Neural crest cell (in vitro differentiated cells): ENCODE measurements around the gene NXPE3. TPM values are rescaled to one million over a fixed set of nuclear protein-coding genes. Genes with fewer than 3 reads are reported as not detected.
"Not testable (repeated sequence)": the region's sequence is repeated elsewhere in the genome, so short reads cannot be mapped to it uniquely, and the experiment has no call there.

Source experiments
- DNase-seq: peaks from one replicate; pipeline ENCODE4 v3.0.0; 2021; ENCODE audit warnings: low read depth, mixed read lengths, low spot score
- H3K27ac Mint-ChIP-seq: one replicate; pipeline ENCODE4 v1.8.0; 2021; ENCODE audit warnings: mild to moderate bottlenecking, mixed read lengths; ENCODE audit not compliant: unreplicated experiment
- H3K27me3 Mint-ChIP-seq: 2 replicates; pipeline ENCODE4 v1.8.0; 2021; ENCODE audit warnings: low read depth, mild to moderate bottlenecking, mixed read lengths
- H3K36me3 Mint-ChIP-seq: 2 replicates; pipeline ENCODE4 v1.8.0; 2021; ENCODE audit warnings: low read depth, mild to moderate bottlenecking, mixed read lengths
- H3K4me1 Mint-ChIP-seq: 2 replicates; pipeline ENCODE4 v1.8.0; 2021; ENCODE audit warnings: mixed read lengths
- H3K4me3 Mint-ChIP-seq: one replicate; pipeline ENCODE4 v1.8.0; 2021; ENCODE audit warnings: mild to moderate bottlenecking, mixed read lengths
- H3K9me3 Mint-ChIP-seq: 2 replicates; pipeline ENCODE4 v1.8.0; 2021; ENCODE audit warnings: mixed read lengths
- total RNA-seq: library from RNA; stranded (reverse); gene quantifications from 2 replicates; pipeline ENCODE4 v1.2.1, GENCODE V29; 2021
- TF ChIP-seq, protein P1 (sequence below): fragments of 200-600 bp; sonication (generic); conservative IDR thresholded peaks from 2 replicates; pipeline ENCODE4 v1.5.0; 2021; ENCODE audit warnings: antibody characterized with exemption, mild to moderate bottlenecking

The NXPE3 gene
- total RNA-seq, 1 donor from 2014 or later = 23.0 TPM

- Mint-ChIP-seq H3K4me3 (no peak overlapping the region), H3K9me3 (peaks cover 5% of the 10 kb centered on the region), H3K27me3 (no peaks in the 10 kb centered on the region), H3K27ac (no peak overlapping the region), H3K4me1 (no peaks in the 10 kb centered on the region), H3K36me3 (peaks cover 45% of the 10 kb centered on the region)
- TF ChIP-seq, protein P1, sequence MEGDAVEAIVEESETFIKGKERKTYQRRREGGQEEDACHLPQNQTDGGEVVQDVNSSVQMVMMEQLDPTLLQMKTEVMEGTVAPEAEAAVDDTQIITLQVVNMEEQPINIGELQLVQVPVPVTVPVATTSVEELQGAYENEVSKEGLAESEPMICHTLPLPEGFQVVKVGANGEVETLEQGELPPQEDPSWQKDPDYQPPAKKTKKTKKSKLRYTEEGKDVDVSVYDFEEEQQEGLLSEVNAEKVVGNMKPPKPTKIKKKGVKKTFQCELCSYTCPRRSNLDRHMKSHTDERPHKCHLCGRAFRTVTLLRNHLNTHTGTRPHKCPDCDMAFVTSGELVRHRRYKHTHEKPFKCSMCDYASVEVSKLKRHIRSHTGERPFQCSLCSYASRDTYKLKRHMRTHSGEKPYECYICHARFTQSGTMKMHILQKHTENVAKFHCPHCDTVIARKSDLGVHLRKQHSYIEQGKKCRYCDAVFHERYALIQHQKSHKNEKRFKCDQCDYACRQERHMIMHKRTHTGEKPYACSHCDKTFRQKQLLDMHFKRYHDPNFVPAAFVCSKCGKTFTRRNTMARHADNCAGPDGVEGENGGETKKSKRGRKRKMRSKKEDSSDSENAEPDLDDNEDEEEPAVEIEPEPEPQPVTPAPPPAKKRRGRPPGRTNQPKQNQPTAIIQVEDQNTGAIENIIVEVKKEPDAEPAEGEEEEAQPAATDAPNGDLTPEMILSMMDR = no peak
- DNase-seq = no peak
Measured at GRCh38 chr3:101744811-101745210, 34.2 kb upstream of the NXPE3 start.

DNA sequence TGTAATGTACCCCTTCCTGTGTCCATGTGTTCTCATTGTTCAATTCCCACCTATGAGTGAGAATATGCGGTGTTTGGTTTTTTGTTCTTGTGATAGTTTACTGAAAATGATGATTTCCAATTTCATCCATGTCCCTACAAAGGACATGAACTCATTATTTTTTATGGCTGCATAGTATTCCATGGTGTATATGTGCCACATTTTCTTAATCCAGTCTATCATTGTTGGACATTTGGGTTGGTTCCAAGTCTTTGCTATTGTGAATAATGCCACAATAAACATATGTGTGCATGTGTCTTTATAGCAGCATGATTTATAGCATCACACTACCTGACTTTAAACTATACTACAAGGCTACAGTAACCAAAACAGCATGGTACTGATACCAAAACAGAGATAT lies 33.1 kb upstream of the NXPE3 start:
- not testable (repeated sequence) for H3K4me1 Mint-ChIP-seq, DNase-seq, H3K27ac Mint-ChIP-seq, H3K27me3 Mint-ChIP-seq, H3K4me3 Mint-ChIP-seq, H3K9me3 Mint-ChIP-seq
- H3K36me3 Mint-ChIP-seq = peaks cover 46% of the 10 kb centered on the region

DNA sequence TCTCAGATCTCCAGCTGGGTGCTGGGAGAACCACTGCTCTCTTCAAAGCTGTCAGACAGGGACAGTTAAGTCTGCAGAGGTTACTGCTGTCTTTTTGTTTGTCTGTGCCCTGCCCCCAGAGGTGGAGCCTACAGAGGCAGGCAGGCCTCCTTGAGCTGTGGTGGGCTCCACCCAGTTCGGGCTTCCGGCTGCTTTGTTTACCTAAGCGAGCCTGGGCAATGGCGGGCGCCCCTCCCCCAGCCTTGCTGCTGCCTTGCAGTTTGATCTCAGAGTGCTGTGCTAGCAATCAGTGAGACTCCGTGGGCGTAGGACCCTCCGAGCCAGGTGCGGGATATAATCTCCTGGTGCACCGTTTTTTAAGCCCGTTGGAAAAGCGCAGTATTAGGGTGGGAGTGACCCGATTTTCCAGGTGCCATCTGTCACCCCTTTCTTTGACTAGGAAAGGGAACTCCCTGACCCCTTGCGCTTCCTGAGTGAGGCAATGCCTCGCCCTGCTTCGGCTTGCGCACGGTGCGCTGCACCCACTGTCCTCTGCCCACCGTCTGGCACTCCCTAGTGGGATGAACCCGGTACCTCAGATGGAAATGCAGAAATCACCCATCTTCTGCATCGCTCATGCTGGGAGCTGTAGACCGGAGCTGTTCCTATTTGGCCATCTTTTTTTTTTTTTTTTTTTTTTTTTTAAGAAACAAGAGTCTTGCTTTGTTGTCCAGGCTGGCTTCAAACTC lies 25.5 kb upstream of the NXPE3 start:
- not testable (repeated sequence) for H3K27me3 Mint-ChIP-seq, H3K4me3 Mint-ChIP-seq, H3K27ac Mint-ChIP-seq, H3K4me1 Mint-ChIP-seq, DNase-seq, H3K9me3 Mint-ChIP-seq
- H3K36me3 Mint-ChIP-seq = peaks cover 61% of the 10 kb centered on the region

- no peaks in the 10 kb centered on the region for H3K27me3 Mint-ChIP-seq
- peaks cover 4% of the 10 kb centered on the region for H3K4me1 Mint-ChIP-seq
- peaks cover 6% of the 10 kb centered on the region for H3K9me3 Mint-ChIP-seq
- H3K27ac Mint-ChIP-seq = no peak overlapping the region
- H3K4me3 Mint-ChIP-seq = no peak overlapping the region
- H3K36me3 Mint-ChIP-seq = peaks cover 57% of the 10 kb centered on the region
- DNase-seq = no peak
- TF ChIP-seq, protein P1 = no peak
Measured at GRCh38 chr3:101758224-101758623, 20.8 kb upstream of the NXPE3 start.

GRCh38 chr3:101762041-101762646 lies 16.9 kb upstream of the NXPE3 start:
- Mint-ChIP-seq H3K36me3 (peaks cover 40% of the 10 kb centered on the region), H3K27me3 (no peaks in the 10 kb centered on the region), H3K4me3 (no peak overlapping the region), H3K4me1 (no peaks in the 10 kb centered on the region), H3K27ac (no peak overlapping the region), H3K9me3 (no peaks in the 10 kb centered on the region)
- TF ChIP-seq, protein P1 = no peak
- no peak for DNase-seq

DNA sequence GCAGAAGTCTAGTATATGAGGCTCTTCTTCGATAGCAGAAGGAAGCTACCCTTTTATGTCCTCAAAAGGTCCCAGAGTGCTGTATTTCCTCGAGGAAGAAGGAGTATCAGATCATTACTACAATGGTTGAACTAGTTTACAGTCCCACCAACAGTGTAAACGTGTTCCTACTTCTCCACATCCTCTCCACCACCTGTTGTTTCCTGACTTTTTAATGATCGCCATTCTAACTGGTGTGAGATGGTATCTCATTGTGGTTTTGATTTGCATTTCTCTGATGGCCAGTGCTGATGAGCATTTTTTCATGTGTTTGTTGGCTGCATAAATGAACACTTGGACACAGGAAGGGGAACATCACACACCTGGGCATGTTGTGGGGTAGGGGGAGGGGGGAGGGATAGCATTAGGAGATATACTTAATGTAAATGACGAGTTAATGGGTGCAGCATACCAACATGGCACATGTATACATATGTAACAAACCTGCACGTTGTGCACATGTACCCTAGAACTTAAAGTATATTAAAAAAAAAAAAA lies 1.2 kb upstream of the NXPE3 start:
- H3K9me3 Mint-ChIP-seq, H3K27ac Mint-ChIP-seq, H3K36me3 Mint-ChIP-seq, H3K27me3 Mint-ChIP-seq, DNase-seq: not testable (repeated sequence)
- Mint-ChIP-seq H3K4me1 (peaks cover 27% of the 10 kb centered on the region), H3K4me3 (peak overlapping the region; percentile 93)
